ENCODE data around the gene FAU. TPM values are rescaled to one million over a fixed set of nuclear protein-coding genes. Genes with fewer than 3 reads are reported as not detected.
A peak's percentile ranks its signal among the peaks of the same experiment; 100 is the strongest.

FAU gene
- total and polyA plus RNA-seq, 9 of the 15 experiments (the other 6 are each of a cell fraction or from before 2014, with no cell fraction given): 433 to 1,827 (median 942) TPM

- TF ChIP-seq HMGXB4 (CRISPR knock-in tag; IDR thresholded peaks at IDR 0.05): no peak; the same call in 1 of the 2 replicates
- no peak for TF ChIP-seq E4F1 (CRISPR knock-in tag; IDR thresholded peaks at IDR 0.05; ENCODE audit: borderline replicate concordance)
- peak; percentile 85 for TF ChIP-seq HCFC1 (IDR thresholded peaks at IDR 0.05; ENCODE audit: low read depth, low read length)
- TF ChIP-seq ZKSCAN3 (CRISPR knock-in tag; IDR thresholded peaks at IDR 0.05): no peak
- no peak for TF ChIP-seq TSHZ1 (CRISPR knock-in tag; IDR thresholded peaks at IDR 0.05)
- peak; percentile 99 for TF ChIP-seq NR2C1 (IDR thresholded peaks at IDR 0.05)
- peak; percentile 99 for TF ChIP-seq NR2C1 (tag; IDR thresholded peaks at IDR 0.05)
- TF ChIP-seq HNRNPH1 (optimal IDR thresholded peaks at IDR 0.05; ENCODE audit: low read depth, low read length): no peak
- TF ChIP-seq ZHX1 (conservative IDR thresholded peaks at IDR 0.05; ENCODE audit: low read length): 0 out of 2 replicates have a peak, but pooled peaks have one; percentile 43
- no peak for TF ChIP-seq WHSC1 (IDR thresholded peaks at IDR 0.05; ENCODE audit: low read length)
- TF ChIP-seq ELF2 (CRISPR knock-in tag; IDR thresholded peaks at IDR 0.05): peak; percentile 69; the same call in 1 of the 2 replicates
- TF ChIP-seq EP400 (IDR thresholded peaks at IDR 0.05): peak; percentile 91
- no peak for TF ChIP-seq CBX3 (IDR thresholded peaks at IDR 0.05; ENCODE audit: borderline replicate concordance in 1 of 2, low read length in 2 of 2)
- TF ChIP-seq ZBTB1 (CRISPR knock-in tag; IDR thresholded peaks at IDR 0.05; ENCODE audit: borderline replicate concordance, low read depth): peak; percentile 76
- TF ChIP-seq POLR2A (conservative IDR thresholded peaks at IDR 0.05): peak; percentile 92
- peak; percentile 96 for TF ChIP-seq CEBPG (CRISPR knock-in tag; IDR thresholded peaks at IDR 0.05)
- TF ChIP-seq CEBPG (tag; conservative IDR thresholded peaks at IDR 0.05 in 1 of 2, IDR thresholded peaks at IDR 0.05 in 1 of 2): peak; percentile 94 to 96
These were observed 4.5 kb downstream of the FAU start, which contains the start of gene ZNHIT2 (continued) for GRCh38 chr11:65117206-65118096.
